Measurements from ENCODE around the gene SYNPO2.
"Not testable (repeated sequence)": the region's sequence is repeated elsewhere in the genome, so short reads cannot be mapped to it uniquely, and the experiment has no call there.

The SYNPO2 gene

DNA sequence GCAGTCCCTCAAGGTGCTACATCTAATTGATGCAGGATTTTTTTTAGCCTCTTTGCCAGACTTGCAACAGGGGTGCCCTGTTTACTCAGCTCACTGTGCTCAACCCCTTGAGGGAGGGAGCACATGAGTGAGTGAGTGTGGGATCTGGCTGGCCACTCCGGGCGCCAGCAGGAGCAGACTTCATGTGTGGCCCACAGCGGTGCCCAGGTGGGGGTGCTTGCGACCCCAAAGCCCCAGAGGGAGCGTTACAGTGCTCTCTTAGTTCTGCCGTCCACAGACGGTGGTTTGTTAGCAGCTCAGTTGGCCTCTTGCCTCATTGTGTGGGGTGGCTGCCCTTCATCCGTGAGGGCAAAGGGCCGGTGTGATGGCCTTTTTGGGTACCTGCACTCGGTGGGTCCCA is 165.3 kb downstream of the SYNPO2 start:
- TF ChIP-seq POLR2A (IDR thresholded peaks at IDR 0.05; ENCODE audit: low read depth, low read length) = no peak
- no peak for TF ChIP-seq TAF1 (IDR thresholded peaks at IDR 0.05; ENCODE audit: borderline replicate concordance, low read depth, low read length)
- no peak for TF ChIP-seq POLR2AphosphoS5 (IDR thresholded peaks at IDR 0.05; ENCODE audit: low read depth, low read length)
- FAIRE-seq (no peak), DNase-seq (ENCODE audit: insufficient read length) (no peak)

DNA sequence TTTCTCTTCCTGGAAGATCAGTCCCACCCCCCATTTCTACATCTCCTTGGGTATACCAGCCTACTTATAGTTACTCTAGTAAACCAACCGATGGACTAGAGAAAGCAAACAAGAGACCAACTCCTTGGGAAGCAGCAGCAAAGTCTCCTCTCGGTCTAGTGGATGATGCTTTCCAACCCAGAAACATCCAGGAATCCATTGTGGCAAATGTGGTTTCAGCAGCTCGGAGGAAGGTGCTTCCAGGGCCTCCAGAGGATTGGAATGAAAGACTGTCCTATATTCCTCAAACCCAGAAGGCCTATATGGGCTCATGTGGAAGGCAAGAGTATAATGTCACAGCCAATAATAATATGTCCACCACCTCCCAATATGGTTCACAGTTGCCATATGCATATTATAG is 168.8 kb downstream of the SYNPO2 start:
- TF ChIP-seq TAF1 (IDR thresholded peaks at IDR 0.05; ENCODE audit: borderline replicate concordance, low read depth, low read length) (no peak), POLR2AphosphoS5 (IDR thresholded peaks at IDR 0.05; ENCODE audit: low read depth, low read length) (no peak), POLR2A (IDR thresholded peaks at IDR 0.05; ENCODE audit: low read depth, low read length) (no peak)
- no peak for DNase-seq (ENCODE audit: insufficient read length)
- no peak for FAIRE-seq

DNA sequence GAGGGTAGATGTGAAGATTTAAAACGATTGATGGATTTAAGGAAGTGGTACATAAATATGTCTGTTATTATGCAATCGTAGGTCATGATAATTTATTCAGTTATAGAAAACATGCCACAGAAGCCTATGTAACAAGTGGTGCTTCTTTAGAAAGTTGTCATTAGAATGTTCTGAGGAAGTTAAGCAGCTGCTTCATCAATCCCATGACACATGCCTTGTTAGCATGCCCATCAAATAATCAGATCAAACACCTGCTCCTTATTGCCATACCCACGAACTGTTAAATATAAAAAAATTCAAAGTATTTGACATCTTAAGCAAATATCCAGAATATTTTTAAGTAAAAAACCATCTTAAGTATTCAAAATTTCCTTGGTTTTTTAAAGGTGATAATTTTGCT is 170.6 kb downstream of the SYNPO2 start:
- FAIRE-seq (no peak), DNase-seq (ENCODE audit: insufficient read length) (no peak)
- TF ChIP-seq POLR2A (IDR thresholded peaks at IDR 0.05; ENCODE audit: low read depth, low read length) = no peak
- no peak for TF ChIP-seq POLR2AphosphoS5 (IDR thresholded peaks at IDR 0.05; ENCODE audit: low read depth, low read length)
- no peak for TF ChIP-seq TAF1 (IDR thresholded peaks at IDR 0.05; ENCODE audit: borderline replicate concordance, low read depth, low read length)

DNA sequence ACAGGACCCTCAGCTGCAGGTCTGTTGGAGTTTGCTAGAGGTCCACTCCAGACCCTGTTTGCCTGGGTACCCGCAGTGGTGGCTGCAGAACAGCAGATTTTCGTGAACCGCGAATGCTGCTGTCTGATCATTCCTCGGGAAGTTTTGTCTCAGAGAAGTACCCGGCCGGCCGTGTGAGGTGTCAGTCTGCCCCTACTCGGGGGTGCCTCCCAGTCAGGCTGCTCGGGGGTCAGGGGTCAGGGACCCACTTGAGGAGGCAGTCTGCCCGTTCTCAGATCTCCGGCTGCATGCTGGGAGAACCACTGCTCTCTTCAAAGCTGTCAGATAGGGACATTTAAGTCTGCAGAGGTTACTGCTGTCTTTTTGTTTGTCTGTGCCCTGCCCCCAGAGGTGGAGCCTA is 178.5 kb downstream of the SYNPO2 start:
- not testable (repeated sequence) for DNase-seq (ENCODE audit: insufficient read length); FAIRE-seq

DNA sequence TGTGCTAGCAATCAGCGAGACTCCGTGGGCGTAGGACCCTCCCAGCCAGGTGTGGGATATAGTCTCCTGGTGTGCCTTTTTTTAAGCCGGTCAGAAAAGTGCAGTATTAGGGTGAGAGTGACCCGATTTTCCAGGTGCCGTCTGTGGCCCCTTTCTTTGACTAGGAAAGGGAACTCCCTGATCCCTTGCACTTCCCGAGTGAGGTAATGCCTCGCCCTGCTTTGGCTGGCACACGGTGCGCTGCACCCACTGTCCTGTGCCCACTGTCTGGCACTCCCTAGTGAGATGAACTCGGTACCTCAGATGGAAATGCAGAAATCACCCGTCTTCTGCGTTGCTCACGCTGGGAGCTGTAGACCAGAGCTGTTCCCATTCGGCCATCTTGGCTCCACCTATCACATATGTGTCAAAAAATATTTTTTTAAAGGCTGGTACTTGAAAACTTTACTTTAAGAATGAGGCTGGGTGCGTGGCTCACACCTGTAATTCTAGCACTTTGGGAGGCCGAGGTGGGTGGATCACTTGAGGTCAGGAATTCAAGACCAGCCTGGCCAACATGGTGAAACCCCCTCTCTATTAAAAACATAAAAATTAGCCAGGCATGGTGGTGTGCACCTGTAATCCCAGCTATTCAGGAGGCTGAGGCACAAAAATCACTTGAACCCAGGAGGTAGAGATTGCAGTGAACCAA is 179.2 kb downstream of the SYNPO2 start:
- not testable (repeated sequence) for FAIRE-seq; DNase-seq (ENCODE audit: insufficient read length)

DNA sequence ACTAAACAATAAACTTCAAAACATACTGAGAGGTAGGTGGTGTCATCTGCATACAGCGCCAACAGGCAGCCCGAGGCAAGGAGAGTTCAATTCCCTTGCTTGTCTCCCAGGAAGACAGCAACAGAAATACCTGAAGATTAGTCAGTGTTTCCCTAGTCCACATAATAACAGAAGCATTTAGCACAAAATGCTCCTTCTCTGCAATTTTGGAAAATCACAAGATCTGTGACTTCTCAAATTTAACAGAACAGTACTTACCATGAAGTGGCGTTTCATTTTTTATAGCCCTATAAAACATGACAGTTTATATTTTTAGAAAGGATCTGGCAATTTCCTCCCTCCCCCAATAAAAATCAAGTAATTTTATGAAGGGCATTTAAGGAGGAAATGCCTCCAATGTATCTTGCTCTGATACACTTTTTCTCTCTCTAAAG is 179.9 kb downstream of the SYNPO2 start:
- TF ChIP-seq TAF1 (IDR thresholded peaks at IDR 0.05; ENCODE audit: borderline replicate concordance, low read depth, low read length) (no peak), POLR2A (IDR thresholded peaks at IDR 0.05; ENCODE audit: low read depth, low read length) (no peak), POLR2AphosphoS5 (IDR thresholded peaks at IDR 0.05; ENCODE audit: low read depth, low read length) (no peak)
- no peak for DNase-seq (ENCODE audit: insufficient read length)
- FAIRE-seq = no peak

DNA sequence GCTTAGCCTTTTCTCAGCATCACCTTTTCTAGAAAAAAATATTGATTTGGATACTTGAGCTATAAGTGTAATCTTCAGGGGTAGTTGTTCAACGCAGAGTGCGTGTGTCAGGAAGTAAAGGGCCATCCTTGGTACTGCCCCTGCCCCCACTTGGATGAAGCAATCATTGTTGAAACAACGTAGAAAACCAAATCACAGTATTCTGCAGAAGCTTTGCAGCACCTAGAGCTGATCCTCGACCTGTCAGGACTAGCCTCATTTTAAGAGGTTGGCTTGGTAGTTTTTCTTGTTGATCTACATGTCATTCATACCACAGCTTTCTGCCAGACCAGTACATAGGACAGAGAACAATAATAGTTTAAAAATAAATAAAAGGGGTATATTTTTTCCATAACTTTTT is 181.6 kb downstream of the SYNPO2 start:
- DNase-seq (ENCODE audit: insufficient read length) (no peak), FAIRE-seq (no peak)
- no peak for TF ChIP-seq POLR2A (IDR thresholded peaks at IDR 0.05; ENCODE audit: low read depth, low read length)
- no peak for TF ChIP-seq POLR2AphosphoS5 (IDR thresholded peaks at IDR 0.05; ENCODE audit: low read depth, low read length)
- no peak for TF ChIP-seq TAF1 (IDR thresholded peaks at IDR 0.05; ENCODE audit: borderline replicate concordance, low read depth, low read length)

DNA sequence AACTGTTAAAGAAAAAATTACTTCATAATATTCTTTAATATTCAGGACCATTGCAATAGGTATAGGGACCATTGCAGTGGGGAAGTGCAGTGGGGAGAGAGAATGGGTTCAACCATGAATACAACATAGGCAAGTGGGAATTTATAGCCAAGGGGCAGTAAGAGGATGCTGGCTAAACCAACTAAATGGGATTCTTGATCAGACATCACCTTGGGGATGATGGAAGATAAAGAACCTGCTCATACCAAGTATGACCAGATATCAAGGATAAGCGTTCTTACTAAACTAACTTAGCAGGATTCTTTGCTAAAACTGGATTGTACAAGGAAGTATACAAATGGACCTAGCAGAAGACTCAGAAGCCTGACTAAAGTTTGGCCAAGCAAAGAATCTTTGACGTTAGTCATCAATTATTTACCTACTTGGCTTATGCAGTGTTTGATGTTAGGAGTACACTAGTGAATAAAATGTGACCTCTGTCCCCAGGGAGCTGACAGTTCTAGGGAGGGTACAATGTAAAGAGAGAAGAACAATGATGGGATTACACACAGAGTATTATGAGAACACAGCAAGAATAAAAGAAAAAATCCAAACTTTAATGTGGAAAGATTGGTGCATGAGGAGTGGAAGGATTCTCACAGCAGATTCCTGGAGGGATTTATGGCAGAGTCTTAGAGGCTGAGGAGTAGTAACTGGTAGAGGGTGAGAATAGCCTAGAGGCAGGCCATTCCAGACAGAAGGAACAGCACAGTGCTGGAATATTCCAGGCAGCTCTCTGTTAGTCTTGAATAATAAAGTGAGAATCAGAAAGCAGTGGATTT is 192.3 kb downstream of the SYNPO2 start:
- DNase-seq (ENCODE audit: insufficient read length) (no peak), FAIRE-seq (no peak)
- TF ChIP-seq TAF1 (IDR thresholded peaks at IDR 0.05; ENCODE audit: borderline replicate concordance, low read depth, low read length) (no peak), POLR2A (IDR thresholded peaks at IDR 0.05; ENCODE audit: low read depth, low read length) (no peak), POLR2AphosphoS5 (IDR thresholded peaks at IDR 0.05; ENCODE audit: low read depth, low read length) (no peak)

DNA sequence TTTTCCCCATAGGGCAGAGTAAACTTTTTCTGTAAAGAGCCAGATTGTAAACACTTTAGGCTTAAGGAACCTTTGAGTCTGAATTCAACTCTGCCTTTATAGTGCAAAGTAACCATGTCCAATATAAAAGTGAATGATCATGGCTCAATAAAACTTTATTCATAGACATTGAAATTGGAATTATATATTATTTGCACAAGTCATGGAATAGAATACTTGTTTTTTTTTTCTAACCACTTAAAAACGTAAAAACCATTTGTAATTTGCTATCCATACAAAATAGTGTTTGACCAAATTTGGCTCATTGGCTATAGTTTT is 192.8 kb downstream of the SYNPO2 start:
- no peak for FAIRE-seq
- no peak for TF ChIP-seq POLR2AphosphoS5 (IDR thresholded peaks at IDR 0.05; ENCODE audit: low read depth, low read length)
- no peak for TF ChIP-seq TAF1 (IDR thresholded peaks at IDR 0.05; ENCODE audit: borderline replicate concordance, low read depth, low read length)
- TF ChIP-seq POLR2A (IDR thresholded peaks at IDR 0.05; ENCODE audit: low read depth, low read length) = no peak
- DNase-seq (ENCODE audit: insufficient read length) = no peak

DNA sequence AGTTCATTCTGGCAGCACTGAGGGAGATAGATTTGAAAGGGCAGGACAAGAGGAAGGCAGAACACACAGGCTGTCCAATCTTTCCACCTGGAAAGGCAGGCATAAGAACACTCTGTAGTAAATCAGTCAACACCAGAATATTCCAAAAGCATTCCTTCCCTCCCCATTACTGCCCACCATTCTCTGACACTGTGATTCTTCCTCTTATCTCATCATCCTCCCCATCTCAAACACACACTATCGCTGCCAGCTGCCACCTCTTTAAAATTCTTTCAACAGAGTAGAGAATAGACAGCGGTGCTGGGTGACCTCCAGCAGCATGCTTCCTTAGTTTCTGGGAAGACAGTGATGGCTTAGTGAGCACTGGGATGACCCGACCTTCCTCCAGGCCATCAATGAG is 193.3 kb downstream of the SYNPO2 start:
- no peak for FAIRE-seq
- TF ChIP-seq POLR2AphosphoS5 (IDR thresholded peaks at IDR 0.05; ENCODE audit: low read depth, low read length) (no peak), POLR2A (IDR thresholded peaks at IDR 0.05; ENCODE audit: low read depth, low read length) (no peak), TAF1 (IDR thresholded peaks at IDR 0.05; ENCODE audit: borderline replicate concordance, low read depth, low read length) (no peak)

DNA sequence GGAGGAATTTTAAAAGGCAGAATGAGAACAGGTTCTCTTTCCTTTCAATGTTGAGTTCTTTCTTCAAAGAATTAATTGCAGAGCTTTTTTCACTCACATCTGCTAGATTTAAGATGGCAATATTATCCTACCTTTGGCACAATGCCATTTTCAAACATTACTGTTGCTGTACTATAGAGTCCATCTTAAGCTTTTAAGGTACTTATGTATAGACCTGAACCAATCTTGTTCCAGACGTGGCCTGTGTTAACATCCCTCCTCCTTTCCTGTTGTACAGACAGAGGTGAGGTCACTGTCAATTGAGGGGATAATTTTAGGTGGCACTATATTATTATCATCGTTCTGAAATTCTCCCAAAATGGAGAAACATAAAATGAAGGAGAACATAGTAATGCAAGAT is 194.0 kb downstream of the SYNPO2 start:
- no peak for DNase-seq (ENCODE audit: insufficient read length)
- FAIRE-seq = no peak
- no peak for TF ChIP-seq POLR2A (IDR thresholded peaks at IDR 0.05; ENCODE audit: low read depth, low read length)
- no peak for TF ChIP-seq TAF1 (IDR thresholded peaks at IDR 0.05; ENCODE audit: borderline replicate concordance, low read depth, low read length)
- TF ChIP-seq POLR2AphosphoS5 (IDR thresholded peaks at IDR 0.05; ENCODE audit: low read depth, low read length) = no peak

More for the DNA sequence above, 193.3 kb downstream of the SYNPO2 start:
- DNase-seq (ENCODE audit: insufficient read length) = no peak

DNA sequence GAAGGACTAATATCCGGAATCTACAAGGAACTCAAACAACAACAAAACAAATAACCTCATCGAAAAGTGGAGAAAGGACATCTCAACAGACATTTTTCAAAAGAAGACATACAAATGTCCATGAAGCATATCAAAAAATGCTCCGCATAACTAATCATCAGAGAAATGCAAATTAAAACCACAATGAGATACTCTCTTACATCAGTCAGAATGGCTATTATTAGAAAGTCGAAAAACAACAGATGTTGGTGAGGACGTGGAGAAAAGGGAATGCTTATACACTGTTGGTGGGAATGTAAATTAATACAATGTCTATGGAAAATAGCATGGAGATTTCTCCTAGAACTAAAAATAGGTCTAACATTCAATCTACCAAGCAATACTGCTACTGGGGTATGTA is 195.9 kb downstream of the SYNPO2 start:
- TF ChIP-seq TAF1 (IDR thresholded peaks at IDR 0.05; ENCODE audit: borderline replicate concordance, low read depth, low read length) (no peak), POLR2A (IDR thresholded peaks at IDR 0.05; ENCODE audit: low read depth, low read length) (no peak), POLR2AphosphoS5 (IDR thresholded peaks at IDR 0.05; ENCODE audit: low read depth, low read length) (no peak)
- FAIRE-seq = no peak
- DNase-seq (ENCODE audit: insufficient read length) = no peak
